Right lung (tissue), 5 donors: ENCODE measurements around the gene EXOC3L2. TPM values are rescaled to one million over a fixed set of nuclear protein-coding genes. Genes with fewer than 3 reads are reported as not detected.

Experiments used
- DNase-seq, 2 donors: peaks; one replicate each; pipeline ENCODE4 v3.0.0-alpha.2; 2013
- polyA plus RNA-seq, 5 donors: library from polyadenylated mRNA; unstranded; fragments of 120-200 nt; gene quantifications; one replicate each; pipeline versions ENCODE4 v1.2.1 to v1.2.3, GENCODE V29; 2013; ENCODE audit warnings: inconsistent platforms in 1 of 5, low replicate concordance in 1 of 5; ENCODE audit not compliant: insufficient read length in 5 of 5, insufficient read depth in 1 of 5

The EXOC3L2 gene
- polyA plus RNA-seq, 5 donors = 0.84 to 2.8 (median 1.5) TPM

DNA sequence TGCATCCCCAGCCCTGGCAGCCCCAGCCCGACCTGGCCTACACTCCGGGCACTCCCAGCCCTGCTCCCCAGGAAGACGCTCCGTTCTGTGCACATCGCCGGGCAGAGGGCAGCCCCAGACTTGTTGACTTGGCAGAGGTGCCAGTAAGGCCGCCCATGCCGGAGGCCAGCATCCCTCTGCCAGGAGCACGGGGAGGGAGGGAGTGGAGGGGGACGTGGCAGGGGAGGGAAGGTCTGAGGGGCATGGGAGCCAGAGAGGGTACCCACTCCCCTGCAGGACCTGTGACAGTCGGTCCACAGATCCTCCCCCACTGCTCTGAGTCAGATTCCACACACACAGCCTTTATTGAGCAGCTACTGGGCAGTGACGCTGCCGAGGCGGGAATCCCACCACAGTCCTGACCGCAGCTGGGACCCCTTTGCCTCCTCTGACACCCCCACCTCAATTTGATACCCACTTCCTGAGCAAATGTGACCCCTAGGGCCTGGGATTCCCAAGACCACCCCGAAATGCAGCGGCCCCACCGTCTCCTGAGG is 82.5 kb downstream of the EXOC3L2 start:
- DNase-seq = no peak

Other genes starting within 250 kb of the EXOC3L2 start
- 1 to 10 TPM; 3.4 to 6.9 (median 4.7) TPM for gene RELB, start 243.9 kb downstream of the EXOC3L2 start, polyA plus RNA-seq
- 10 to 100 TPM; 62.9 to 92.4 (median 82.9) TPM for gene CLASRP, start 206.4 kb downstream of the EXOC3L2 start, polyA plus RNA-seq
- gene ZNF296, start 168.9 kb downstream of the EXOC3L2 start, polyA plus RNA-seq = 1 to 10 TPM in 2 of 5 donors, under 1 TPM in 3; 0.39 to 2.0 (median 0.93) TPM
- 10 to 100 TPM; 17.0 to 24.9 (median 21.5) TPM for gene GEMIN7, start 166.1 kb downstream of the EXOC3L2 start, polyA plus RNA-seq
- 10 to 100 TPM; 15.1 to 31.4 (median 21.0) TPM for gene PPP1R37, start 152.2 kb downstream of the EXOC3L2 start, polyA plus RNA-seq
- gene NKPD1, start 84.4 kb downstream of the EXOC3L2 start, polyA plus RNA-seq = under 1 TPM; 0.10 to 0.19 (median 0.12) TPM
- 10 to 100 TPM; 18.7 to 37.7 (median 24.4) TPM for gene TRAPPC6A, start 67.2 kb downstream of the EXOC3L2 start, polyA plus RNA-seq
- gene BLOC1S3, start 66.6 kb downstream of the EXOC3L2 start, polyA plus RNA-seq = 10 to 100 TPM in 3 of 5 donors, 1 to 10 TPM in 2; 8.3 to 12.7 (median 11.5) TPM
- 10 to 100 TPM; 24.9 to 40.4 (median 38.9) TPM for gene MARK4, start 5.9 kb upstream of the EXOC3L2 start, polyA plus RNA-seq
- 100 to 1,000 TPM in 1 of 5 donors, 1 to 10 TPM in 2, under 1 TPM in 2; 0.23 to 137 (median 1.3) TPM for gene CKM, start 77.5 kb upstream of the EXOC3L2 start, polyA plus RNA-seq
- gene KLC3, start 95.3 kb upstream of the EXOC3L2 start, polyA plus RNA-seq = 1 to 10 TPM in 1 of 5 donors, under 1 TPM in 4; 0.34 to 1.2 (median 0.65) TPM
- 10 to 100 TPM; 27.8 to 35.8 (median 32.2) TPM for gene ERCC2, start 125.2 kb upstream of the EXOC3L2 start, polyA plus RNA-seq
- gene PPP1R13L, start 159.7 kb upstream of the EXOC3L2 start, polyA plus RNA-seq = 10 to 100 TPM; 11.2 to 20.0 (median 13.6) TPM
- gene POLR1G, start 161.2 kb upstream of the EXOC3L2 start, polyA plus RNA-seq = 1 to 10 TPM; 2.8 to 5.5 (median 3.6) TPM
- 100 to 1,000 TPM in 1 of 5 donors, 10 to 100 TPM in 4; 77.2 to 123 (median 93.4) TPM for gene ERCC1, start 178.5 kb upstream of the EXOC3L2 start, polyA plus RNA-seq
- 100 to 1,000 TPM in 4 of 5 donors, 10 to 100 TPM in 1; 15.5 to 269 (median 169) TPM for gene FOSB, start 222.6 kb upstream of the EXOC3L2 start, polyA plus RNA-seq